HG02623 (cell line): Measurements from ENCODE around the gene ENTHD1.
"Not testable (repeated sequence)": the region's sequence is repeated elsewhere in the genome, so short reads cannot be mapped to it uniquely, and the experiment has no call there.

ENCODE experiments used
- ATAC-seq: cut with Tn5 transposase; IDR thresholded peaks from one replicate; pipeline ENCODE4 v1.9.1; 2021; ENCODE audit warnings: moderate library complexity; ENCODE audit not compliant: unreplicated experiment

ENTHD1 gene

GRCh38 chr22:39852799-39853198 lies 40.8 kb downstream of the ENTHD1 start:
- ATAC-seq = no peak

GRCh38 chr22:39851606-39852315 lies 41.8 kb downstream of the ENTHD1 start:
- no peak for ATAC-seq

GRCh38 chr22:39847477-39847876 lies 46.1 kb downstream of the ENTHD1 start:
- ATAC-seq = no peak

GRCh38 chr22:39846539-39846938 lies 47.0 kb downstream of the ENTHD1 start:
- not testable (repeated sequence) for ATAC-seq

GRCh38 chr22:39845529-39845928 lies 48.0 kb downstream of the ENTHD1 start:
- no peak for ATAC-seq

GRCh38 chr22:39839917-39840510 lies 53.5 kb downstream of the ENTHD1 start:
- ATAC-seq = no peak

GRCh38 chr22:39839204-39839603 lies 54.4 kb downstream of the ENTHD1 start:
- ATAC-seq = no peak

GRCh38 chr22:39833610-39834009 lies 60.0 kb downstream of the ENTHD1 start:
- no peak for ATAC-seq

- ATAC-seq = no peak
Observed at GRCh38 chr22:39833093-39833492, 60.5 kb downstream of the ENTHD1 start.

GRCh38 chr22:39832627-39833074 lies 60.9 kb downstream of the ENTHD1 start:
- ATAC-seq = no peak

- peak; percentile 70 for ATAC-seq
Observed at GRCh38 chr22:39825661-39826102, 67.9 kb downstream of the ENTHD1 start.

- no peak for ATAC-seq
Observed at GRCh38 chr22:39821008-39821407, 72.6 kb downstream of the ENTHD1 start.

- no peak for ATAC-seq
Observed at GRCh38 chr22:39820256-39820655, 73.3 kb downstream of the ENTHD1 start.

- ATAC-seq = no peak
Observed at GRCh38 chr22:39819429-39819828, 74.1 kb downstream of the ENTHD1 start.

- no peak for ATAC-seq
Observed at GRCh38 chr22:39818094-39818493, 75.5 kb downstream of the ENTHD1 start.

GRCh38 chr22:39815932-39816331 lies 77.6 kb downstream of the ENTHD1 start:
- ATAC-seq = no peak

- ATAC-seq = no peak
Observed at GRCh38 chr22:39814899-39815298, 78.7 kb downstream of the ENTHD1 start.

GRCh38 chr22:39809772-39810557 lies 83.6 kb downstream of the ENTHD1 start:
- ATAC-seq = no peak

GRCh38 chr22:39808081-39808480 lies 85.5 kb downstream of the ENTHD1 start:
- ATAC-seq = no peak

GRCh38 chr22:39806109-39806508 lies 87.5 kb downstream of the ENTHD1 start:
- no peak for ATAC-seq

GRCh38 chr22:39805117-39805516 lies 88.4 kb downstream of the ENTHD1 start:
- no peak for ATAC-seq

GRCh38 chr22:39802682-39803081 lies 90.9 kb downstream of the ENTHD1 start:
- ATAC-seq = no peak
